Prostate gland (tissue), 2 donors: ENCODE data around the gene RANBP1.

Experiments
- POLR2A ChIP-seq: fragments of 450-650 bp; IDR thresholded peaks from one replicate; pipeline ENCODE4 v1.6.1; 2016; ENCODE audit warnings: antibody characterized with exemption, mild to moderate bottlenecking
- POLR2AphosphoS5 ChIP-seq: sonication (generic); formaldehyde crosslinking; IDR thresholded peaks from one replicate; pipeline ENCODE4 v1.6.1; 2017; ENCODE audit warnings: antibody characterized with exemption
- TF ChIP-seq, protein P1 (sequence below), 4 experiments: fragments of 200-600 bp in 2 of 4; fragments of 450-650 bp in 2 of 4; sonication (generic) in 2 of 4; IDR thresholded peaks; 1 replicate in 3 of 4; 2 replicates in 1 of 4; pipeline ENCODE4 v1.5.1; 2016 to 2019; ENCODE audit warnings: antibody characterized with exemption in 4 of 4, mild to moderate bottlenecking in 2 of 4, moderate library complexity in 2 of 4

DNA sequence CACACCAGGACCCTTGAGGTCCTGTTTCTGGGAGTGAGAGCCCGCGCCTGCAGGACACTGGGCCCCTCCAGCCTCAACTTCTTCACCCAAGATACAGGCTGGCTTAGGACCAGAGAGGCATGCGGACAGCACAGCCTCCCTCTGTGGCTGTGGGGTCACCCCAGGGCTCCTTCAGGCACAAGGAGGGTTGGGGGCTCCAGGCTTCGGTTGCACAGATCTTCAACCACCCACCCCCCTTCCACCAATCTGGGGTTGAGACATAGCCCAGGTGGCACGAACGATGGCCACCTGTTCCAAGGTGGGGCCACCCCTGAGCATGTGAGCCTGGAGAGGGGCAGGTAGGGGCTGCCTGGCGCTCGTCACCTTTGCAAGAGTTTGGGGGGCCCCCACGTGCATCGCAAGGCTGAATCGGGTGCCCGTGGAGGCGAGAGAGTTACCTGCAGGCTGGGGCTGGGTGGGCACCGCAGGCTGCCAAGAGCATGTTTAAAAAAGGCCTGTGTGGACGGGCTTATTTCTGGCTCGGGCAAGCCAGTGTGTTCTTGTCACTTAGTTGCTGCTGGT is 16.9 kb downstream of the RANBP1 start:
- TF ChIP-seq POLR2AphosphoS5 (no peak), POLR2A (no peak)
- TF ChIP-seq, protein P1, sequence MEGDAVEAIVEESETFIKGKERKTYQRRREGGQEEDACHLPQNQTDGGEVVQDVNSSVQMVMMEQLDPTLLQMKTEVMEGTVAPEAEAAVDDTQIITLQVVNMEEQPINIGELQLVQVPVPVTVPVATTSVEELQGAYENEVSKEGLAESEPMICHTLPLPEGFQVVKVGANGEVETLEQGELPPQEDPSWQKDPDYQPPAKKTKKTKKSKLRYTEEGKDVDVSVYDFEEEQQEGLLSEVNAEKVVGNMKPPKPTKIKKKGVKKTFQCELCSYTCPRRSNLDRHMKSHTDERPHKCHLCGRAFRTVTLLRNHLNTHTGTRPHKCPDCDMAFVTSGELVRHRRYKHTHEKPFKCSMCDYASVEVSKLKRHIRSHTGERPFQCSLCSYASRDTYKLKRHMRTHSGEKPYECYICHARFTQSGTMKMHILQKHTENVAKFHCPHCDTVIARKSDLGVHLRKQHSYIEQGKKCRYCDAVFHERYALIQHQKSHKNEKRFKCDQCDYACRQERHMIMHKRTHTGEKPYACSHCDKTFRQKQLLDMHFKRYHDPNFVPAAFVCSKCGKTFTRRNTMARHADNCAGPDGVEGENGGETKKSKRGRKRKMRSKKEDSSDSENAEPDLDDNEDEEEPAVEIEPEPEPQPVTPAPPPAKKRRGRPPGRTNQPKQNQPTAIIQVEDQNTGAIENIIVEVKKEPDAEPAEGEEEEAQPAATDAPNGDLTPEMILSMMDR (IDR thresholded peaks at IDR 0.05): no peak
